ENCODE data around the gene LYPD3.

The LYPD3 gene

DNA sequence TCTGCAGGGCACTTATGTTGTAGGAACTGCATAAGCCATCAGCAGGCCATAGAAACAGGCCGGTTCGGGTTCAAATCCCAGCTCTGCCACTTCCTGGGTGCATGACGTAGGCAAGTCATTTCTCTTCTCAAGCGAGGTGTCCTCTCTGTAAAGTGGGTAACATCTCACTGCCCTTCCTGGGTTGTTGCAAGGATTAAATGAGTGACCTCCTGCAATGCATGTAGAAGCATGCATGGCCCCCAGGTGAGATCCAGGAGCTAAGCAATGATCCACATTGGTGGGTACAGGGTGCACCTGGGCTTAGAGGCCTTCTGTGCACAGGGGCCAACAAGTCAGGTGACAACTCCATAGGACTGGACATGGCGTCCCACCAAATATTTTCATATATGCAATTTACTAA is 25.4 kb upstream of the LYPD3 start:
- Histone ChIP-seq H2BK120ac (ENCODE audit: low read depth, low read length) (no peak overlapping the region), H3K36me3 (ENCODE audit: control insufficient read depth, insufficient read depth, low read length) (no peaks in the 10 kb centered on the region), H3K27me3 (ENCODE audit: insufficient read depth, low read length, poor library complexity) (no peaks in the 10 kb centered on the region), H4K5ac (ENCODE audit: low read length) (no peak overlapping the region), H3K18ac (ENCODE audit: low read length) (no peak overlapping the region), H3K23ac (ENCODE audit: low read length) (no peak overlapping the region), H3K4me2 (ENCODE audit: low read length) (no peak overlapping the region), H2BK5ac (ENCODE audit: low read length) (no peak overlapping the region), H3K4ac (ENCODE audit: low read depth, low read length) (no peak overlapping the region), H3K4me1 (ENCODE audit: control insufficient read depth, low read depth, low read length) (no peaks in the 10 kb centered on the region), H4K8ac (ENCODE audit: low read depth, low read length) (no peak overlapping the region), H3K4me3 (ENCODE audit: low read length) (no peak overlapping the region), H2AK5ac (ENCODE audit: low read length) (no peak overlapping the region), H2BK15ac (replicated peaks; ENCODE audit: low read depth) (no peak overlapping the region), H3K79me1 (ENCODE audit: low read length) (no peaks in the 10 kb centered on the region), H3K56ac (ENCODE audit: low read length) (no peak overlapping the region), H3K27ac (ENCODE audit: low read depth, low read length) (no peak overlapping the region), H3K9ac (ENCODE audit: low read length) (no peak overlapping the region), H3K79me2 (ENCODE audit: control insufficient read depth, insufficient read depth, low read length) (no peaks in the 10 kb centered on the region)
- no CpG with 5 or more reads among the region's 5 CpGs for WGBS (ENCODE audit: extremely low coverage, insufficient coverage, low lambda C conversion rate)
- DNase-seq: no peak

DNA sequence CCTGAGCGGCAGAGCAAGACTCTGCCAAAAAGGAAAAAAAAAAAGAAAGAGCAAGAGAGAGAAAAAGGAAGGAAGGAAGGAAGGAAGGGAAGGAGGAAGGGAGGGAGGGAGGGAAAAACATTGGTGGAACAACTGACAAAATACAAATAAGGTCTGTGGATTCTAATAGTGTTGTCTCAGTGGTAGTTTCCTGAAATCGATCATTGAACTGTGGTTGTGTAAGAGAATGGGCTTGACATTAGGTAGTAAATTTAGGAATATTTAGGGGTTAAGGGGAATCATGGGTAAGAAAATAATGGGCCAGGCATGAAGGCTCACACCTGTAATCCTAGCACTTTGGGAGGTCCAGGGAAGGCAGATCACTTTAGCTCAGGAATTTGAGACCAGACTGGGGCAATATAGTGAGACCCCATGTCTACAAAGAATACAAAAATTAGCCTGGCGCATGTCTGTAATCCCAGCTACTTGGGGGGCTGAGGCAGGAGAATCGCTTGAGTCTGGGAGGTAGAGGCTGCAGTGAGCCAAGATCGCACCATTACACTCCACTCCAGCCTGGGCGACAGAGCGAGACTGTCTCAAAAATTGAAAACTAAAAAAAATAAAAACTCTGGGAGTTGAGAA is 24.7 kb upstream of the LYPD3 start:
- H2BK5ac ChIP-seq (ENCODE audit: low read length): no peak overlapping the region
- H3K27ac ChIP-seq (ENCODE audit: low read depth, low read length): no peak overlapping the region
- no peak overlapping the region for H4K8ac ChIP-seq (ENCODE audit: low read depth, low read length)
- no peak overlapping the region for H3K4ac ChIP-seq (ENCODE audit: low read depth, low read length)
- H3K56ac ChIP-seq (ENCODE audit: low read length): no peak overlapping the region
- no peak overlapping the region for H2AK5ac ChIP-seq (ENCODE audit: low read length)
- no peaks in the 10 kb centered on the region for H3K27me3 ChIP-seq (ENCODE audit: insufficient read depth, low read length, poor library complexity)
- no peak for DNase-seq
- H2BK120ac ChIP-seq (ENCODE audit: low read depth, low read length): no peak overlapping the region
- H3K36me3 ChIP-seq (ENCODE audit: control insufficient read depth, insufficient read depth, low read length): no peaks in the 10 kb centered on the region
- H4K5ac ChIP-seq (ENCODE audit: low read length): no peak overlapping the region
- no peak overlapping the region for H3K4me3 ChIP-seq (ENCODE audit: low read length)
- no peak overlapping the region for H3K23ac ChIP-seq (ENCODE audit: low read length)
- no peak overlapping the region for H3K4me2 ChIP-seq (ENCODE audit: low read length)
- no peak overlapping the region for H3K18ac ChIP-seq (ENCODE audit: low read length)
- H3K9ac ChIP-seq (ENCODE audit: low read length): no peak overlapping the region
- H3K79me2 ChIP-seq (ENCODE audit: control insufficient read depth, insufficient read depth, low read length): no peaks in the 10 kb centered on the region
- 100% methylated on average over 1 of the region's 7 CpGs for WGBS (ENCODE audit: extremely low coverage, insufficient coverage, low lambda C conversion rate)
- H3K4me1 ChIP-seq (ENCODE audit: control insufficient read depth, low read depth, low read length): no peaks in the 10 kb centered on the region
- H2BK15ac ChIP-seq (replicated peaks; ENCODE audit: low read depth): no peak overlapping the region
- no peaks in the 10 kb centered on the region for H3K79me1 ChIP-seq (ENCODE audit: low read length)

GRCh38 chr19:43489310-43489709 is 23.9 kb upstream of the LYPD3 start:
- Histone ChIP-seq H3K18ac (ENCODE audit: low read length) (no peak overlapping the region), H3K4me3 (ENCODE audit: low read length) (no peak overlapping the region), H2BK5ac (ENCODE audit: low read length) (no peak overlapping the region), H3K79me1 (ENCODE audit: low read length) (no peaks in the 10 kb centered on the region), H3K36me3 (ENCODE audit: control insufficient read depth, insufficient read depth, low read length) (no peaks in the 10 kb centered on the region), H3K27ac (ENCODE audit: low read depth, low read length) (no peak overlapping the region), H3K23ac (ENCODE audit: low read length) (no peak overlapping the region), H3K56ac (ENCODE audit: low read length) (no peak overlapping the region), H3K4me2 (ENCODE audit: low read length) (no peak overlapping the region), H2BK120ac (ENCODE audit: low read depth, low read length) (no peak overlapping the region), H4K8ac (ENCODE audit: low read depth, low read length) (no peak overlapping the region), H2AK5ac (ENCODE audit: low read length) (no peak overlapping the region), H3K9ac (ENCODE audit: low read length) (no peak overlapping the region), H3K27me3 (ENCODE audit: insufficient read depth, low read length, poor library complexity) (no peaks in the 10 kb centered on the region), H3K4ac (ENCODE audit: low read depth, low read length) (no peak overlapping the region), H2BK15ac (replicated peaks; ENCODE audit: low read depth) (no peak overlapping the region), H3K4me1 (ENCODE audit: control insufficient read depth, low read depth, low read length) (no peaks in the 10 kb centered on the region), H4K5ac (ENCODE audit: low read length) (no peak overlapping the region), H3K79me2 (ENCODE audit: control insufficient read depth, insufficient read depth, low read length) (no peaks in the 10 kb centered on the region)
- no CpG with 5 or more reads among the region's 5 CpGs for WGBS (ENCODE audit: extremely low coverage, insufficient coverage, low lambda C conversion rate)
- DNase-seq: no peak

- Histone ChIP-seq H3K9ac (ENCODE audit: low read length) (no peak overlapping the region), H3K4ac (ENCODE audit: low read depth, low read length) (no peak overlapping the region), H3K27ac (ENCODE audit: low read depth, low read length) (no peak overlapping the region), H3K56ac (ENCODE audit: low read length) (no peak overlapping the region), H3K18ac (ENCODE audit: low read length) (no peak overlapping the region), H2BK15ac (replicated peaks; ENCODE audit: low read depth) (no peak overlapping the region), H3K79me1 (ENCODE audit: low read length) (no peaks in the 10 kb centered on the region), H3K4me3 (ENCODE audit: low read length) (no peak overlapping the region), H3K23ac (ENCODE audit: low read length) (no peak overlapping the region), H4K8ac (ENCODE audit: low read depth, low read length) (no peak overlapping the region), H2BK120ac (ENCODE audit: low read depth, low read length) (no peak overlapping the region), H2BK5ac (ENCODE audit: low read length) (no peak overlapping the region), H3K36me3 (ENCODE audit: control insufficient read depth, insufficient read depth, low read length) (no peaks in the 10 kb centered on the region), H3K79me2 (ENCODE audit: control insufficient read depth, insufficient read depth, low read length) (no peaks in the 10 kb centered on the region), H4K5ac (ENCODE audit: low read length) (no peak overlapping the region), H3K27me3 (ENCODE audit: insufficient read depth, low read length, poor library complexity) (no peaks in the 10 kb centered on the region), H3K4me1 (ENCODE audit: control insufficient read depth, low read depth, low read length) (no peaks in the 10 kb centered on the region), H2AK5ac (ENCODE audit: low read length) (no peak overlapping the region), H3K4me2 (ENCODE audit: low read length) (no peak overlapping the region)
- no peak for DNase-seq
- no CpG with 5 or more reads among the region's 8 CpGs for WGBS (ENCODE audit: extremely low coverage, insufficient coverage, low lambda C conversion rate)
Observed at GRCh38 chr19:43488179-43488578, 22.8 kb upstream of the LYPD3 start.

GRCh38 chr19:43486412-43486811 is 21.0 kb upstream of the LYPD3 start:
- no peak overlapping the region for H2BK15ac ChIP-seq (replicated peaks; ENCODE audit: low read depth)
- no peak overlapping the region for H3K56ac ChIP-seq (ENCODE audit: low read length)
- no CpG with 5 or more reads among the region's 7 CpGs for WGBS (ENCODE audit: extremely low coverage, insufficient coverage, low lambda C conversion rate)
- no peak overlapping the region for H4K5ac ChIP-seq (ENCODE audit: low read length)
- no peak overlapping the region for H2AK5ac ChIP-seq (ENCODE audit: low read length)
- no peak for DNase-seq
- no peak overlapping the region for H3K4me2 ChIP-seq (ENCODE audit: low read length)
- no peaks in the 10 kb centered on the region for H3K27me3 ChIP-seq (ENCODE audit: insufficient read depth, low read length, poor library complexity)
- no peak overlapping the region for H3K27ac ChIP-seq (ENCODE audit: low read depth, low read length)
- no peak overlapping the region for H3K4ac ChIP-seq (ENCODE audit: low read depth, low read length)
- H3K18ac ChIP-seq (ENCODE audit: low read length): no peak overlapping the region
- no peak overlapping the region for H3K9ac ChIP-seq (ENCODE audit: low read length)
- H3K36me3 ChIP-seq (ENCODE audit: control insufficient read depth, insufficient read depth, low read length): no peaks in the 10 kb centered on the region
- H3K79me2 ChIP-seq (ENCODE audit: control insufficient read depth, insufficient read depth, low read length): no peaks in the 10 kb centered on the region
- no peak overlapping the region for H3K23ac ChIP-seq (ENCODE audit: low read length)
- no peak overlapping the region for H3K4me3 ChIP-seq (ENCODE audit: low read length)
- H4K8ac ChIP-seq (ENCODE audit: low read depth, low read length): no peak overlapping the region
- H3K4me1 ChIP-seq (ENCODE audit: control insufficient read depth, low read depth, low read length): no peaks in the 10 kb centered on the region
- no peak overlapping the region for H2BK5ac ChIP-seq (ENCODE audit: low read length)
- H3K79me1 ChIP-seq (ENCODE audit: low read length): no peaks in the 10 kb centered on the region
- no peak overlapping the region for H2BK120ac ChIP-seq (ENCODE audit: low read depth, low read length)

GRCh38 chr19:43485951-43486350 is 20.5 kb upstream of the LYPD3 start:
- Histone ChIP-seq H3K79me1 (ENCODE audit: low read length) (no peaks in the 10 kb centered on the region), H3K4me1 (ENCODE audit: control insufficient read depth, low read depth, low read length) (no peaks in the 10 kb centered on the region), H4K5ac (ENCODE audit: low read length) (no peak overlapping the region), H3K23ac (ENCODE audit: low read length) (no peak overlapping the region), H2BK15ac (replicated peaks; ENCODE audit: low read depth) (no peak overlapping the region), H3K4me2 (ENCODE audit: low read length) (no peak overlapping the region), H3K18ac (ENCODE audit: low read length) (no peak overlapping the region), H2BK120ac (ENCODE audit: low read depth, low read length) (no peak overlapping the region), H3K36me3 (ENCODE audit: control insufficient read depth, insufficient read depth, low read length) (no peaks in the 10 kb centered on the region), H3K9ac (ENCODE audit: low read length) (no peak overlapping the region), H4K8ac (ENCODE audit: low read depth, low read length) (no peak overlapping the region), H3K79me2 (ENCODE audit: control insufficient read depth, insufficient read depth, low read length) (no peaks in the 10 kb centered on the region), H3K27ac (ENCODE audit: low read depth, low read length) (no peak overlapping the region), H3K56ac (ENCODE audit: low read length) (no peak overlapping the region), H3K4ac (ENCODE audit: low read depth, low read length) (no peak overlapping the region), H3K27me3 (ENCODE audit: insufficient read depth, low read length, poor library complexity) (no peaks in the 10 kb centered on the region), H3K4me3 (ENCODE audit: low read length) (no peak overlapping the region), H2BK5ac (ENCODE audit: low read length) (no peak overlapping the region), H2AK5ac (ENCODE audit: low read length) (no peak overlapping the region)
- no peak for DNase-seq
- WGBS (ENCODE audit: extremely low coverage, insufficient coverage, low lambda C conversion rate): no CpG with 5 or more reads among the region's 6 CpGs

Data from mesendoderm (in vitro differentiated cells).